ENCODE measurements around the gene GPR18.

- TF ChIP-seq CTCF (optimal IDR thresholded peaks at IDR 0.05 in 1 of 3, IDR thresholded peaks at IDR 0.05 in 1 of 3, conservative IDR thresholded peaks at IDR 0.05 in 1 of 3; ENCODE audit: extremely low read depth in 1 of 3, insufficient read depth in 2 of 3, low read length in 3 of 3) (no peak), EZH2 (IDR thresholded peaks at IDR 0.05; ENCODE audit: low read length) (no peak)
Measured at GRCh38 chr13:99214232-99214631, 43.9 kb downstream of the GPR18 start.

Data from keratinocyte (primary cell).